Measurements from ENCODE around the gene EDNRA. TPM values are rescaled to one million over a fixed set of nuclear protein-coding genes. Genes with fewer than 3 reads are reported as not detected.

EDNRA gene
- total RNA-seq, 1 experiment from 2014 or later, result not detected

GRCh38 chr4:147480502-147480890 lies 401 bp upstream of the EDNRA start:
- DNase-seq, result no peak
- Histone ChIP-seq H3K4me2 (peak overlapping the region; percentile 59), H3K27me3 (ENCODE audit: insufficient read depth, low read depth) (no peaks in the 10 kb centered on the region), H3K9me2 (ENCODE audit: insufficient read depth) (no peaks in the 10 kb centered on the region), H3K36me3 (ENCODE audit: low read depth) (no peaks in the 10 kb centered on the region), H3F3A (ENCODE audit: insufficient read depth, low read depth) (no peaks in the 10 kb centered on the region), H3K4me3 (no peak overlapping the region; the same call in 1 of the 2 replicates), H3K9me3 (ENCODE audit: insufficient read depth, low read depth) (no peaks in the 10 kb centered on the region), H3K27ac (no peak overlapping the region), H4K20me1 (ENCODE audit: insufficient read depth) (no peaks in the 10 kb centered on the region), H3K79me2 (ENCODE audit: low read depth) (no peaks in the 10 kb centered on the region), H3K4me1 (replicated peaks; ENCODE audit: insufficient read depth) (no peaks in the 10 kb centered on the region), H2AFZ (peak overlapping the region; percentile 60; the same call in 1 of the 2 replicates)
- no peak for TF ChIP-seq EZH2 (IDR thresholded peaks at IDR 0.05; ENCODE audit: low read depth)
- TF ChIP-seq CTCF (conservative IDR thresholded peaks at IDR 0.05), result no peak
- ChIA-PET POLR2A (ENCODE audit: unreplicated experiment) (no interaction called here), CTCF (interaction anchor here (0.6 kb wide), 1 partner anchor 11 kb away, joined by 10 read pairs; no protein-coding TSS in a partner anchor)
- intact Hi-C loops (cut with micrococcal nuclease; ENCODE audit: unreplicated experiment), result no loop called here
- no TSS peak for BruUV-seq (replicated peaks)

GRCh38 chr4:147481577-147482109 lies 746 bp downstream of the EDNRA start:
- H3K27ac ChIP-seq, result no peak overlapping the region
- TF ChIP-seq EZH2 (IDR thresholded peaks at IDR 0.05; ENCODE audit: low read depth) (no peak), CTCF (conservative IDR thresholded peaks at IDR 0.05) (no peak)
- CTCF ChIA-PET, result no interaction called here

GRCh38 chr4:147482281-147482680 lies 1.4 kb downstream of the EDNRA start:
- H3K27me3 ChIP-seq (ENCODE audit: insufficient read depth, low read depth), result no peaks in the 10 kb centered on the region
- no peak overlapping the region for H3K27ac ChIP-seq
- no peak for DNase-seq
- H3F3A ChIP-seq (ENCODE audit: insufficient read depth, low read depth), result no peaks in the 10 kb centered on the region
- H4K20me1 ChIP-seq (ENCODE audit: insufficient read depth), result no peaks in the 10 kb centered on the region
- TF ChIP-seq EZH2 (IDR thresholded peaks at IDR 0.05; ENCODE audit: low read depth) (no peak), CTCF (conservative IDR thresholded peaks at IDR 0.05) (no peak)
- H3K36me3 ChIP-seq (ENCODE audit: low read depth), result no peaks in the 10 kb centered on the region
- no peaks in the 10 kb centered on the region for H3K9me2 ChIP-seq (ENCODE audit: insufficient read depth)
- ChIA-PET POLR2A (ENCODE audit: unreplicated experiment) (no interaction called here), CTCF (no interaction called here)
- no TSS peak for BruUV-seq (replicated peaks)
- H2AFZ ChIP-seq, result no peak overlapping the region
- no peak overlapping the region for H3K4me3 ChIP-seq
- intact Hi-C loops (cut with micrococcal nuclease; ENCODE audit: unreplicated experiment), result no loop called here
- no peaks in the 10 kb centered on the region for H3K4me1 ChIP-seq (replicated peaks; ENCODE audit: insufficient read depth)
- H3K9me3 ChIP-seq (ENCODE audit: insufficient read depth, low read depth), result no peaks in the 10 kb centered on the region
- H3K4me2 ChIP-seq, result no peak overlapping the region
- H3K79me2 ChIP-seq (ENCODE audit: low read depth), result no peaks in the 10 kb centered on the region

More at GRCh38 chr4:147481577-147482109, 746 bp downstream of the EDNRA start:
- H3K4me2 ChIP-seq, result peak overlapping the region; percentile 59
- intact Hi-C loops (cut with micrococcal nuclease; ENCODE audit: unreplicated experiment), result no loop called here
- no peaks in the 10 kb centered on the region for H3K79me2 ChIP-seq (ENCODE audit: low read depth)
- H3K4me3 ChIP-seq, result peak overlapping the region; percentile 46; the same call in 1 of the 2 replicates
- no peaks in the 10 kb centered on the region for H3K9me2 ChIP-seq (ENCODE audit: insufficient read depth)
- peak overlapping the region; percentile 27; the same call in 1 of the 2 replicates for H2AFZ ChIP-seq
- no peaks in the 10 kb centered on the region for H3K36me3 ChIP-seq (ENCODE audit: low read depth)
- no peaks in the 10 kb centered on the region for H3K27me3 ChIP-seq (ENCODE audit: insufficient read depth, low read depth)
- H4K20me1 ChIP-seq (ENCODE audit: insufficient read depth), result no peaks in the 10 kb centered on the region
- no TSS peak for BruUV-seq (replicated peaks)
- no peak for DNase-seq
- POLR2A ChIA-PET (ENCODE audit: unreplicated experiment), result no interaction called here
- no peaks in the 10 kb centered on the region for H3F3A ChIP-seq (ENCODE audit: insufficient read depth, low read depth)
- no peaks in the 10 kb centered on the region for H3K4me1 ChIP-seq (replicated peaks; ENCODE audit: insufficient read depth)
- H3K9me3 ChIP-seq (ENCODE audit: insufficient read depth, low read depth), result no peaks in the 10 kb centered on the region
